Measurements from ENCODE around the gene CDH13. TPM values are rescaled to one million over a fixed set of nuclear protein-coding genes. Genes with fewer than 3 reads are reported as not detected.

Gene CDH13
- total RNA-seq, 4 donors from 2014 or later = 6.4 to 19.7 (median 11.7) TPM

GRCh38 chr16:83134638-83135037 lies 507.9 kb downstream of the CDH13 start:
- TF ChIP-seq CTCF (IDR thresholded peaks at IDR 0.05; ENCODE audit: low read depth) = no peak

- no peak for TF ChIP-seq CTCF (IDR thresholded peaks at IDR 0.05; ENCODE audit: low read depth)
Measured at GRCh38 chr16:83136419-83136818, 509.6 kb downstream of the CDH13 start.

- no peak for TF ChIP-seq CTCF (IDR thresholded peaks at IDR 0.05; ENCODE audit: low read depth)
Measured at GRCh38 chr16:83136924-83137323, 510.2 kb downstream of the CDH13 start.

GRCh38 chr16:83137326-83137781 lies 510.6 kb downstream of the CDH13 start:
- TF ChIP-seq CTCF (IDR thresholded peaks at IDR 0.05; ENCODE audit: low read depth) = no peak

- no peak for TF ChIP-seq CTCF (IDR thresholded peaks at IDR 0.05; ENCODE audit: low read depth)
Measured at GRCh38 chr16:83137894-83138293, 511.1 kb downstream of the CDH13 start.

- no peak for TF ChIP-seq CTCF (IDR thresholded peaks at IDR 0.05; ENCODE audit: low read depth)
Measured at GRCh38 chr16:83138512-83138911, 511.7 kb downstream of the CDH13 start.

GRCh38 chr16:83138976-83139690 lies 512.4 kb downstream of the CDH13 start:
- no peak for TF ChIP-seq CTCF (IDR thresholded peaks at IDR 0.05; ENCODE audit: low read depth)
